ENCODE results near the gene QPRT. TPM values are rescaled to one million over a fixed set of nuclear protein-coding genes. Genes with fewer than 3 reads are reported as not detected.
A peak's percentile ranks its signal among the peaks of the same experiment; 100 is the strongest.
"Not testable (repeated sequence)": the region's sequence is repeated elsewhere in the genome, so short reads cannot be mapped to it uniquely, and the experiment has no call there.

The QPRT gene
- total and polyA plus RNA-seq, 4 donors = 79.4 to 143 (median 100) TPM

DNA sequence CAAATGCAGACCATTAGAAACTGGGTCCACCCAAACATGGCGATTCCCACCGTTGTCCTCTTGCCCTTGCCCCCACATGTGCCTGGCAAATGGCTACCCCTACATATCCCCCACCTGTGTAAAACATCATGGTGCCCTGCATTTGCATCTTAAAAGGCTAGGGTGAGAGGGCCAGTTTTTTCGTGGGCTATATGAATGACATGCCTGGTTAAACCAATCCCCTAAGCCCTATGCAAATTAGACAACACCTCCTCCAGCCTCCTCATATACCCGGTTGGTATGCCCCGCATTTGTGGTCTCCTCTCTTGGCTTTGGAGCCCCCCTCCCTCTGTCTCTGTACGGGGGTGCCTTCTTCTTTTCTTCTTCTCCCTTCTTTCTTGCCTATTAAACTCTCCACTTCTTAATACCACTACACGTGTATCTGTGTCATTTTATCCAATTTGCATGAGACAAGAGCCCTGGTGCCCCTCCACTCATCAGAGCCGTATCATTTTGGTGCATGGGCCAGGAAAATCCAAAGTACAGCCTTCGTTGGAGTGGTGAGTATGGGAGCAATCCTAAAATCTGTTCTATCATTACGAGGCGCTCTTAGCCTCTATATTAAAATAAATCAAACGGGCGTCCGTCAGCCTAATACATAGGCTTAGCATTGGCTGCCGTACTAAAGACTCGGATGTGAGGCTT is 30.1 kb downstream of the QPRT start (continued):
- TF ChIP-seq, protein P1, sequence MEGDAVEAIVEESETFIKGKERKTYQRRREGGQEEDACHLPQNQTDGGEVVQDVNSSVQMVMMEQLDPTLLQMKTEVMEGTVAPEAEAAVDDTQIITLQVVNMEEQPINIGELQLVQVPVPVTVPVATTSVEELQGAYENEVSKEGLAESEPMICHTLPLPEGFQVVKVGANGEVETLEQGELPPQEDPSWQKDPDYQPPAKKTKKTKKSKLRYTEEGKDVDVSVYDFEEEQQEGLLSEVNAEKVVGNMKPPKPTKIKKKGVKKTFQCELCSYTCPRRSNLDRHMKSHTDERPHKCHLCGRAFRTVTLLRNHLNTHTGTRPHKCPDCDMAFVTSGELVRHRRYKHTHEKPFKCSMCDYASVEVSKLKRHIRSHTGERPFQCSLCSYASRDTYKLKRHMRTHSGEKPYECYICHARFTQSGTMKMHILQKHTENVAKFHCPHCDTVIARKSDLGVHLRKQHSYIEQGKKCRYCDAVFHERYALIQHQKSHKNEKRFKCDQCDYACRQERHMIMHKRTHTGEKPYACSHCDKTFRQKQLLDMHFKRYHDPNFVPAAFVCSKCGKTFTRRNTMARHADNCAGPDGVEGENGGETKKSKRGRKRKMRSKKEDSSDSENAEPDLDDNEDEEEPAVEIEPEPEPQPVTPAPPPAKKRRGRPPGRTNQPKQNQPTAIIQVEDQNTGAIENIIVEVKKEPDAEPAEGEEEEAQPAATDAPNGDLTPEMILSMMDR (IDR thresholded peaks at IDR 0.05; ENCODE audit: low read depth, low read length, missing input control) = no peak
- TF ChIP-seq GABPA (IDR thresholded peaks at IDR 0.05 in 1 of 2, conservative IDR thresholded peaks at IDR 0.05 in 1 of 2) = no peak

DNA sequence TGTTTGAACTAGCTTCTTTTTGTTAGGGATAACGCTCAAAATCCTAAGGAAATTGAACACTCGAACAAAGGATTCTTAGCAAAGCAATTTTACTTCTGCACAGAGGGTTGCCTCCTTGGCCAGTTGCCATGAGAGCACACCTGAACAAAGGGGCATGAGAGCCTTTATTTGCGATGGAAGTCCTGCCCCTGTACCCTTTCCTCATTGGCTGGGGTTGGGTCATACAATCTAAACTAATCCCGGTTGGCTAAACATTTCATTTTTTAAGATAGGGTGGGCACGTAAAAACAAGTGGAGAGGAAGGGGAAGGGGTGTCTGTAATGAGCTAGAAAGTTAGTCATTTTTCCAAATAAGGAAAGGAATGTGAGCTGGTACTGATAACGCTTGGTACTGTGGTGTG is 30.7 kb downstream of the QPRT start:
- DNase-seq (ENCODE audit: low spot score); H3K27ac ChIP-seq (ENCODE audit: low read depth in 1 of 2, low read length in 2 of 2); H3K36me3 ChIP-seq (ENCODE audit: control insufficient read depth in 4 of 4, insufficient read depth in 3 of 4, low read depth in 1 of 4, low read length in 3 of 4); H3K9ac ChIP-seq (ENCODE audit: low read depth in 1 of 2, low read length in 2 of 2); H3K27me3 ChIP-seq (ENCODE audit: control insufficient read depth in 4 of 4, insufficient read depth in 4 of 4, low read length in 3 of 4); H3K4me1 ChIP-seq (ENCODE audit: control insufficient read depth in 4 of 4, insufficient read depth in 4 of 4, low read length in 3 of 4); H3K9me3 ChIP-seq (ENCODE audit: control insufficient read depth in 4 of 4, low read length in 3 of 4); H3K4me3 ChIP-seq (ENCODE audit: low read depth in 1 of 3, low read length in 3 of 3): not testable (repeated sequence)
- WGBS = 84% methylated on average over 6 of the region's 6 CpGs

DNA sequence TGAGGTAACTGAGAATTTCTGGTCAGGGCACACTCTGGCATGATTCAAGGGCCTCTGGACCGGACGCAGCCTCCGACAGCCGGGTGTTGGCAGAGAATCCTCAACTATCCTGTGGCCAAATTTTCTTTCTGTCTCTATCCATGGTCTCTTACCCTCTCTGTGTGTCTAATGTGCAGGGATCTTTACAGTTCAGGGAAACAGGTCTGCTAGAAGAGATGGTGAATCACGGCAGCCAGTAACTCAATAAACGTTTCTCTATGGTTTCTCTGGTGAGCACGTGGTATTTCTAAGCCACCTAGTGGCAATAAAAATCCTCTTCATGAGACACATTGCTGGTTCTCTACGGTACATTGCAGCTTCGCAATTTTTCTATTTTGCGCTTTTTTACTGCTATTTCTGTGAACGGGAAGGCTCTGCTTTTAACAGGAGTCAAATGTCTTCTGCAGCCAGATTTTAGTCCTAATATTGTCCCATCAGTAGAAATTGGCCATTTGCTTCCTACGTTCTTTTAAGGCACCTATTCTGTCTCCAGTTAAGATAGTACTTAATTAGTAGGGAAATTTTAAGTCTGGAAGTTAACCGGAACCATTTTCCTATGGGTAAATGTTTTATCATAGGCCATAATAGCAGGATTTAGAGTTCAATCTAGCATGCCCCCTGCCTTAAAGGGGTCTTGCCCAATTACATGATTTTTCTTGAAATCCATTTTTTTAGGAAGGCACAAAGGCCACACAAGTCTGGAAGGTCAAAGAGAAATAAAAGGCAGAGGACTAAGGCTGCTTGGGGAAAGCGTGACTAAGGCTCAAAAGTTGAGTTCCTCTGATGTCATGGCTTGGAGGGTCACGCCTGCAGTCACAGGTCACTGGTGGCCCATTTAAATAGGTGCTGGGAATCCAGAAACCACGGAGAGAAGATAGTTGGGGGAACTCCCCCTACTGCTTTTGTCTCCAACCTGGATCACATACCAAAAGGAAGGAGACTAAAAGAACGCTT is 31.5 kb downstream of the QPRT start:
- no peaks in the 10 kb centered on the region for H3K36me3 ChIP-seq (ENCODE audit: control insufficient read depth in 4 of 4, insufficient read depth in 3 of 4, low read depth in 1 of 4, low read length in 3 of 4)
- H3K4me3 ChIP-seq (ENCODE audit: low read depth in 1 of 3, low read length in 3 of 3) = no peak overlapping the region
- no peaks in the 10 kb centered on the region for H3K27me3 ChIP-seq (ENCODE audit: control insufficient read depth in 4 of 4, insufficient read depth in 4 of 4, low read length in 3 of 4)
- TF ChIP-seq SP1 (IDR thresholded peaks at IDR 0.05) (no peak), RAD21 (IDR thresholded peaks at IDR 0.05) (peak; percentile 72 to 77), RXRA (IDR thresholded peaks at IDR 0.05) (no peak), YY1 (IDR thresholded peaks at IDR 0.05) (no peak), NR2F2 (IDR thresholded peaks at IDR 0.05) (no peak), TAF1 (conservative IDR thresholded peaks at IDR 0.05) (no peak)
- TF ChIP-seq, protein P2, sequence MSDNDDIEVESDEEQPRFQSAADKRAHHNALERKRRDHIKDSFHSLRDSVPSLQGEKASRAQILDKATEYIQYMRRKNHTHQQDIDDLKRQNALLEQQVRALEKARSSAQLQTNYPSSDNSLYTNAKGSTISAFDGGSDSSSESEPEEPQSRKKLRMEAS (IDR thresholded peaks at IDR 0.05) = peak; percentile 57
- TF ChIP-seq, protein P1 (IDR thresholded peaks at IDR 0.05; ENCODE audit: low read depth, low read length, missing input control) = peak; percentile 62
- H3K27ac ChIP-seq (ENCODE audit: low read depth in 1 of 2, low read length in 2 of 2) = no peak overlapping the region
- H3K9ac ChIP-seq (ENCODE audit: low read depth in 1 of 2, low read length in 2 of 2) = no peak overlapping the region
- WGBS = 47% methylated on average over 17 of the region's 17 CpGs
- no peaks in the 10 kb centered on the region for H3K9me3 ChIP-seq (ENCODE audit: control insufficient read depth in 4 of 4, low read length in 3 of 4)
- no peak for DNase-seq (ENCODE audit: low spot score)
- H3K4me1 ChIP-seq (ENCODE audit: control insufficient read depth in 4 of 4, insufficient read depth in 4 of 4, low read length in 3 of 4) = peaks cover 0 to 5% (median under 1%) of the 10 kb centered on the region in 4 donors

All from liver (tissue), 9 donors.